ENCODE data around the gene MIS18A.

- TF ChIP-seq CTCF (IDR thresholded peaks at IDR 0.05 in 4 of 5, conservative IDR thresholded peaks at IDR 0.05 in 1 of 5): no peak
- no peak for TF ChIP-seq POLR2A (IDR thresholded peaks at IDR 0.05)
Measured at GRCh38 chr21:32253215-32253641, 25.6 kb downstream of the MIS18A start.

Data from gastrocnemius medialis (tissue), 4 donors.